GM12892 (cell line): Measurements from ENCODE around the gene BIN2.
"Not testable (repeated sequence)": the region's sequence is repeated elsewhere in the genome, so short reads cannot be mapped to it uniquely, and the experiment has no call there.

Experiments used
- DNase-seq: peaks from one replicate; pipeline ENCODE4 v3.0.0; 2011; ENCODE audit not compliant: insufficient read length
- FAIRE-seq: peaks from 2 replicates; lab custom pipeline; 2011; peaks lifted over from hg19 to GRCh38; lab: Jason Lieb, UNC
- POLR2A ChIP-seq: IDR thresholded peaks from 2 replicates; pipeline ENCODE4 v1.6.1; 2011; ENCODE audit warnings: low read depth, low read length, control low read depth
- POLR2AphosphoS5 ChIP-seq: IDR thresholded peaks from 2 replicates; pipeline ENCODE4 v1.6.1; 2011; ENCODE audit warnings: low read depth, low read length, control low read depth
- TAF1 ChIP-seq: IDR thresholded peaks from 2 replicates; pipeline ENCODE4 v1.6.1; 2011; ENCODE audit warnings: low read depth, mild to moderate bottlenecking, control low read depth, low read length, borderline replicate concordance

The BIN2 gene

DNA sequence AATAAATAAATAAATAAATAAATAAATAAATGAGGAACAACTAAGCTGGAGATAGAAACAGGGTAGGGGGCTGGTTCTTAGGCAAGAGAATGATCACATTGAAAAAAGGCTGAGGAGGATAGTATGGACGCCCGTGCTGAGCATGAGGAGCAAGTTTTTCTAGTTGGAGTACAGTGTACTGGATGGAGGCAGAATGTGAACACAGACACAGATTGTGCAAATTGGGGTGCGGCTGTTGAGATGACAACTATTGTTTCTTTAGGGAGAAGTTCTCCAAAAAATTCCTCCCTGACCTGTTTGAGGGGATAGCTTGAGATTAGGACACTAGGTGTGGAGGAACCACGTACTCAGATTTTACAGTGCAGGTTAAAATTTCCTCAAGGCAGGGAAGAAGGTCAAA lies 979 bp upstream of the BIN2 start:
- TF ChIP-seq POLR2AphosphoS5 = no peak
- TF ChIP-seq POLR2A = no peak
- TF ChIP-seq TAF1 = no peak
- no peak for FAIRE-seq
- no peak for DNase-seq

DNA sequence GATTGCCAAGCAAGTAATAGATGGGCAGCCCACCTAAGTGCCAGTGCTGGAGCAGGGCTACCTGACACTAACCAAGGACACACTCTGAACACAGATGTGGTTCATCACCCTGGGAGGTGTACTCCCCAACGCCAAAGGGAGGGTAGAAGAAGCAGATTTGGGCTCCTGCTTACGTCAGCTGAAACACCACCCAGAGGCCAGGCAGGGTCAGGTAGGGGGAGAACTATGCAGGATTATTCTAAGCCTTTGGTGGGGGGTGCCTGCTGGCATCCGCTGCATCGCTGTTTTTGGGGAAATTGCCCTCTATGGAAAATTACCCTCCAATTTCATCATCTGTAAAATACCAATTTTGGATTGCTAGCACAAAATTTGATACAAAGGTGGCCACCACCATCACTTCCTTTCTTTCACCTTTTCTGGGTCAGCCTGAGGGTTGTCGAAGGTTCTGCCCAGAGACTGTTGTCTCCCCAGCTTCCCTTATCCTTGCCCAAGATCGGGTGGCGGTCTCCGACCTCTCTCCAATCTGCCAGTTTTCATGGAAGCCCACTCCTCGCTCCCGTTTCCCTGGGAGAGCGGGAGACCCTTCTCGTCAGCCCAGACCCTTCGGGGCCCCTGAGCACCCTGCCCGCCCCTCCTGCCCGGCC lies 535 bp downstream of the BIN2 start:
- no peak for TF ChIP-seq TAF1
- TF ChIP-seq POLR2AphosphoS5 = peak; percentile 40; the same call in 1 of the 2 replicates
- FAIRE-seq (peak; percentile 30), DNase-seq (no peak)

DNA sequence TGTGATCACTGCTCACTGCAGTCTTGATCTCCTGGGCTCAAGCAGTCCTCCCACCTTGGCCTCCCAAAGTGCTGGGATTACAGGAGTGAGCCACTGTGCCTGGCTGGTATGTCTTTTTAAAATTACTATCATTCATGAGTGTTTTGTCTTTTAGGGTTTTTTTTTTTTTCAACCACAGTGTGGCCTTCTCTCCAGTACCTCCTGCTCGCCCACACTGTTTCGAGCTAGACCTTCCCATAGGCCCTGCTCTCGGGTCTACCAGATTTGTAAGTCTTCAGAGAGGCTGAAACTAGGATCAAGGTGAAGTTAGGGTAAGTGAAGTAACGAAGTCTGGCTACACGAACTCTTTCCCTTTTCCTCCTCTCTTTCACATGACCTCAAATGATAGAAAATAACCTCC lies 1.5 kb downstream of the BIN2 start:
- TF ChIP-seq POLR2A (no peak), TAF1 (no peak), POLR2AphosphoS5 (no peak)
- DNase-seq (no peak), FAIRE-seq (no peak)

DNA sequence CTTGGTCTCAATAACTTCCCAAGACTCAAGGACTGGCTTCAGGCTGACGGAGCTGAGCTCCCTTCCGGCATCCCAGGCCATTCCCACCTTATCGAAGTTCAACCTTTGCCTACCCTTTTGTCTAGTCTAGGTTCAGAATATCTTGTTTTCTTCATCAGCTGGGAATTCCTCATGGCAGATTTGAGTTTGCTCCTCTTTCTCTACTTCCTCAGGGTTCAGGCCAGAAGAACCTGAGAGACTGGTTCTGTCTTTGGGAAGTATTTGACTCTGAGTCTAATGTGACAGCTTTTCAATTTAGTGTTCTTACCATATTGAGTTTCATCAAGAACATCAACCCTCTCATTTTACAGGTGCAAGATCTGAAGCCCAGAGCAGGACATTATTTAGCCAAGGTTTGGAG lies 2.1 kb downstream of the BIN2 start:
- no peak for DNase-seq
- FAIRE-seq = peak; percentile 9
- no peak for TF ChIP-seq POLR2AphosphoS5
- no peak for TF ChIP-seq TAF1
- TF ChIP-seq POLR2A = no peak

DNA sequence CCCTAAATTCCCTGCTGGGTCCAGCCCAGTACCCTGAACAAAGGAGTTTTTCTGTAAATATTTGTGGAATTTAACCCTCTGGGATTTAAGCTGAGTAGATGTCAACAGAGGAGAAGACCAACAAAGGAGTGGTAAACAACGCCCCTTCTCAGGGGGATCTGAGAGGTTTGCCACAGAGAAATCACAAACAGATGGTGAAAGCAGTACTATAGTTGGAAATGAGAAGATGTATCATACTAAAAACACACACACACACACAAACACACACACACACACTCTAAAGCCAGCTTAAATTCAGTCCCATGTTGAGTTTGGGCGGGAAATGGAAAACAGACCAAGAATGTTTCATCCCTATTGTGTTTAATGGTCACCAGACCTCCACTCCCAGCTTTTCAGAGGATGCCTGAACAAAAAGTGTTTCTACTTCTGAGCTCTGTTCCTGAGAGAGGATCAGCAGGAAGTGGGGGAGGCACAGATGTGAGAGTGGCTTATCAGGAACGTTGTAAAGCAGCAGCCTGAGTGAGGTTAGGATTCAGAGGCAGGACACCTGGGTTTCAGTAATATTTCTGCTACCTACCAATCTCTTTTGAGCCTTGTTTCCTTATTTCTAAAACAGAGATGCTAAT lies 3.2 kb downstream of the BIN2 start:
- no peak for FAIRE-seq

DNA sequence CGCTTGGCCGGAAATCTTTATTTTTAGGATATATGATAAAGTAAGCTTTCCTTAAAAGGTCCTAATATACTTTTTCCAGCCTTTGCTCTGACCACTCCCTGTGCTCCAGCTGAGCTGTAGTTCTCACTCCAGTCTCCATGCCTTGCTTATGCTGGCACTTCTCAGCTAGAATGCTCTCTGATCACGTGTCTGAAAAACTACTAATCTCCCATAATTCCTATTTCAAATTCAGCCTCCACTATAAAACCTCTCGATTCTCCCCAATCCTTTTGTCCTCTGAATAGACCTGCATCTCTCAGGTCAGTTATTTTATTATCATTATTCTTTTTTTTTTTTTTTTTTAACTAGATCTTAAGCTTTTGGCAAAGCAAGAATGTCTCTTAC lies 3.7 kb downstream of the BIN2 start:
- no peak for DNase-seq
- FAIRE-seq = no peak
- TF ChIP-seq POLR2A (no peak), POLR2AphosphoS5 (no peak), TAF1 (no peak)

More for the DNA sequence above, 3.2 kb downstream of the BIN2 start:
- no peak for TF ChIP-seq POLR2AphosphoS5
- no peak for TF ChIP-seq POLR2A
- no peak for TF ChIP-seq TAF1
- no peak for DNase-seq

DNA sequence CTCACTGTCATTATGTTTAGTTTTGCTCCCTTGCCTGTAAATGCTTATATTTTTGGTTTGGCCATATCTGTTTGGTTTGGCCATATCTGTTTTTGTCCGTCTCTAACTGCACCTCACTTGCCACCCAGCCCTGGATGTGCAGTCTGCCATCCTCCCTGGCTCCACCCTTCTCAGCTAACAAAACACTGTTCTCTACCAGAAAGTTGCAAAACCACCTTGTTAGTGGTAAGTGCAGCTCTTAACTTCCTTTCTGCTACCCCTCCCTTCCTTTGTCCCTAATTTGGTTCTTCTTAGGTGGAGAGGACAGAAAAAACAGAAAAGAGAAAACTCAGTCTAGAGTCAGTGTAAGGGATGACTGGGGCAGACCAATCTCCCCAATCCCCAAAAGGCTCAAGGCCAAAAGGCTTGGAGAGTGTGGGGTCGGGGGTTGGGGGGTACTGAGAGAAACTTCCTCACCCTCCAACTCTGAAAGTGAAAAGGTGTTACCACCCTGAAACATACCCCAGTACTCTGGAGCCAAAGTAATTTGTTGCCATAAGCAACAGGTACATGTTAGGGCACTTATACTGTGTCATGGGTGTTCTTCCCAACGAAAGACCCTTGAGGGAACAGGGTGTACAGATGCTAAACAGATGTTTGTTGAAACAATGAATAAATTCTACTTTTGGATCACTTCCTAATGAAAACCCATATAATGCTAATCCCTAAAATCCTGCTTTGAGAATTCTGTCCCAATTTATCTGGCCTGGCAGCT lies 5.0 kb downstream of the BIN2 start:
- DNase-seq (no peak), FAIRE-seq (no peak)
- TF ChIP-seq TAF1 (no peak), POLR2A (no peak), POLR2AphosphoS5 (no peak)

DNA sequence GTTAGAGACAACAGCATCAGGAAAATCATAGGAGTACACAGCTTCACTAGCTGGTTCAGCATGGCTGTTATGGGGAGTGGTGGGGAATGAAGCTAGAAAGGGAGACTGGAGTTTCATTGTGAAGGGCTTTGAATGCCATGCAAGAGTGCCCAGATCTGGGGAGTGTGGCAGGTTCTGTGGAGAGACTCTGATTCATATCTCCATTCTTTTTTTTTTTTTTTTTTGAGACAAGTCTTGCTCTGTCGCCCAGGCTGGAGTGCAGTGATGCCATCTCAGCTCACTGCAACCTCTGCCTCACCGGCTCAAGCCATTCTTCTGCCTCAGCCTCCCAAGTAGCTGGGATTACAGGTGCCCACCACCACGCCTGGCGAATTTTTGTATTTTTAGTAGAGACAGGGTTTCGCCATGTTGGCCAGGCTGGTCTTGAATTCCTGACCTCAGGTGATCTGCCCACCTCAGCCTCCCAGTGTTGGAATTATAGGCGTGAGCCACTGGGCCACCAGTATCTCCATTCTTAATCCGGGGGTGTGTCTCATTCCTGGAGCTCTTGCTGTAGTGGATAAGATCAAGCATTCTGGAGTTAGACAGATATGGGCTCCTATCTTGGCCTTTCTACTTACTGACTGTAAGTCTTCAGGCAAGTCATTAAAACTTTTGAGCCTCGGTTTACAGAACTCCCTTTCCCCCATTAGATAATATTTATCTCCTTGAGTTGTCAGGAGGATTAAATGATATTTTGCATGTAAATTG lies 5.7 kb downstream of the BIN2 start:
- not testable (repeated sequence) for FAIRE-seq

DNA sequence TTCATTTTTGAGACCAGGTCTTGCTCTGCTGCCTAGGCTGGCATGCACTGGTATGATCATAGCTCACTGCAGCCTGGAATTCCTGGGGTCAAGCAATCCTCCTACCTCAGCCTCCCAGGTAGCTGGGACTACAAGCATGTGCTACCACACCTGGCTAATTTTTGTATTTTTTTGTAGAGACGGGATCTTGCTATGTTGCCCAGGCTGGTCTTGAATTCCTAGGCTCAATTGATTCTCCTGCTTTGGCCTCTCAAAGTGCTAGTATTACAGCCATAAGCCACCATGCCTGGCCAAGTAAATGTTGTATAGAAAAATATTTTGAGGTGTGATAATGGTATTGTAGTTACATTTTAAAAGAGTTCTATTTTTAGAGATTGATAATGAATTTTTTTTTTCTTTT lies 12.6 kb downstream of the BIN2 start:
- TF ChIP-seq TAF1 (no peak), POLR2AphosphoS5 (no peak), POLR2A (no peak)
- no peak for FAIRE-seq
- no peak for DNase-seq

More for the DNA sequence above, 5.7 kb downstream of the BIN2 start:
- DNase-seq = not testable (repeated sequence)

DNA sequence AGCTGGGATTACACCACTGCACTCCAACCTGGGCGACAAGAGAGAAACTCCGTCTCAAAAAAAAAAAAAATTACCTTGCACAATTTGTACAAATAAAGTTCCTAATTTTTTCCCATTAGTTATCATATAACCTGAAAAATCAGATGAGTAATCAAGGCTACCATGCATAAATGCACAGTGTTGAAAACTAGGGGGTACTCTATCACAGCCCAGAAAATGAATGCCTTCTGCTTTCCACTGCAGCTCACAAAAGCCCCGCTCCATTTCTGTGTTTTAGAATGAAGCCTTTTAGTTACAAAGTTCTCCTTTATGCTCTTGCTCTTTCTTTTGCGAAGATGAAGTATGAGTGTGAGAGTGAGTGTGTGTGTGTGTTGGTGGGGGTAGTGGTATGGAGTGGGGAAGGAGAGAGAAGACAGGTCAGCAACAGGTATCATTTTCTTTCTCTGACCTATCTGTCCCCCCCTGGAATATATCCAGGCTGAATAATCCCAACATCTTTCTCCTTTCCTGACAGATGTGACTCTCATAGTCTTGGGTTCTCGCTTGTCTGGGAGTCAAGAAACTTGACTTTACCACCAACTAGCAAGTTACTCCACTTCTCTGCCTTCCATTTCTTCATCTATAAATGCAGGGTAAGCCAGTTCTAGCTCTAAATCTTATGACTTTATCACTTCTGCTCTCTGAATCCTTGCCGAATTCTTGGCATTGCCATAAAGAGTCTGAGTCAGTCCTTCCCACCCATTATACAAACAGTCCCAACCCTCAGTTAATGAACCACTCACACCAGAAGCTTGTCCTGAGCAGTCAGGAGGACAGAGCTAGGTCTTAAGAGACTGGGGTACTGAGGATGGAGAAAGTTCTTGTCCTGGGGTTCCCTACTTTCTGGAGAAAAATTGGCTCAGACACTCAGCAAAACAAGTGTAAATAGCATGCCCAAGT lies 16.1 kb downstream of the BIN2 start:
- no peak for DNase-seq
- FAIRE-seq = no peak
- TF ChIP-seq POLR2AphosphoS5 (no peak), POLR2A (no peak), TAF1 (no peak)

DNA sequence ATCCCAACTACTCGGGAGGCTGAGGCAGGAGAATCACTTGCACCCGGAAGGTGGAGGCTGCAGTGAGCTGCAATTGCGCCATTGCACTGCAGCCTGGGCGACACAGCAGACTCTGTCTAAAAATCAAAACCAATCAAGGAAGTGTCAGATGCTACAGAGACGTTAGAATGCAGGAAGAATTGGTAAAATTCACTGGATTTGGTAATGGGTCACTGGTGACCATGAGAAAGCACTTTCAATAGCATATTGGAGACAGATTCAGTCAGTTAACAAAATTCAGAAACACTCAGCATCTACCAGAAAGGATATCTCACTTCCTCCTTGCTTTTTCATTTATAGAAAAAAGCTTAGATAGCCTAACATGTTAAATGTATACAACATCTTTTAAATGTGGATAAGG lies 17.5 kb downstream of the BIN2 start:
- no peak for DNase-seq
- peak; percentile 30 for FAIRE-seq

DNA sequence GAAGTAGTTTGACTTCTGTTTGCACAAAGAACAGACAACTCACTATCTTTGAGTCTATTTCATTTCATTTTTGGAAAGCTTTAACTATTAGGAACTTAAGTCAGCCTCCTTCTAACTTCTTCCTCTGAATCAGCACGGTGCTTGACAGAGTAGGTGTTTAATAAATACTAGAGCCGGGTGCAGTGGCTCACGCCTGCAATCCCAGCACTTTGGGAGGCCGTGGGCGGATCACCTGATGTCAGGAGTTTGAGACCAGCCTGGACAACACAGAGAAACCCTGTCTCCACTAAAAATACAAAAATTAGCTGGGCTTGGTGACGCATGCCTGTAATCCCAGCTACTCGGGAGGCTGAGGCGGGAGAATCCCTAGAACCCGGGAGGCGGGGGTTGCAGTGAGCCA lies 23.2 kb downstream of the BIN2 start:
- FAIRE-seq, DNase-seq: not testable (repeated sequence)

More for the DNA sequence above, 17.5 kb downstream of the BIN2 start:
- TF ChIP-seq POLR2AphosphoS5 (no peak), TAF1 (no peak), POLR2A (no peak)
